Nephron progenitor cell (in vitro differentiated cells): ENCODE data around the gene PRPF6.

Source experiments
- DNase-seq: peaks from one replicate; pipeline ENCODE4 v3.0.0; 2021
- H3K27ac Mint-ChIP-seq: 2 replicates; pipeline ENCODE4 v1.8.0; 2021; ENCODE audit warnings: mild to moderate bottlenecking, moderate library complexity, mixed read lengths
- H3K27me3 Mint-ChIP-seq: 2 replicates; pipeline ENCODE4 v1.8.0; 2021; ENCODE audit warnings: mild to moderate bottlenecking, low read depth, mixed read lengths; ENCODE audit not compliant: poor library complexity
- H3K36me3 Mint-ChIP-seq: 2 replicates; pipeline ENCODE4 v1.8.0; 2021; ENCODE audit warnings: low read depth, mixed read lengths
- H3K4me1 Mint-ChIP-seq: 2 replicates; pipeline ENCODE4 v1.8.0; 2021; ENCODE audit warnings: mixed read lengths
- H3K4me3 Mint-ChIP-seq: 2 replicates; pipeline ENCODE4 v1.8.0; 2021; ENCODE audit warnings: mild to moderate bottlenecking, moderate library complexity, mixed read lengths
- H3K9me3 Mint-ChIP-seq: 2 replicates; pipeline ENCODE4 v1.8.0; 2021; ENCODE audit warnings: mild to moderate bottlenecking, moderate library complexity, mixed read lengths
- TF ChIP-seq, protein P1 (sequence below): fragments of 200-600 bp; sonication (generic); IDR thresholded peaks from 2 replicates; pipeline ENCODE4 v1.5.0; 2021; ENCODE audit warnings: antibody characterized with exemption

PRPF6 gene

DNA sequence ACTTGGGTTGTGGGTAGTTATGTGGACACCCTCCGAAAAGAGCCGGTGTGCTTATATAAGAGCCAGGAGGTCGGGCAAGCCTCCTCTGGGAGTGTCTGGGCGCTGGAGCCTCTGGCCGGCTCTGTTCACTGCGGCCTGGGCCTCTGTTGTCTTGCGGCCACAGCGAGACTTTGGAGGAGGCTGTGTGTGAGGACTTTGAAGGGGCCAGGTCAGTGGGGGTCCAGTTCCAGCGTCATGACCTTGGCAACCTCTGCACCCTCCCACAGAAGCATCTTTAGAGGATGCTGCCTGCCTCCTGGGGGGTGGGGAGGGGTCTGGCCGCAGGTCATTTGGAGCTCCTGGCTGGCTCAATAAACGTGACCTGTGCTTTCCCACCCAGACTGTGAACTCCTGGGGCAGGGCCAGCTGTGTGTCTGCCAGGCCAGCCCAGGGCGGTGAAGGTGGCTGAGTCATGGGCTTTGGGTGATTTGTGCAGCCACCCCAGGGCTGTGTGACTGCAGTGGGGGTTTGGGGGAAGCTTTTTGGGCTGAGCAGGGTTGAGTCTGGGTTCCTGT lies 83.3 kb downstream of the PRPF6 start:
- peaks cover 11% of the 10 kb centered on the region for H3K27me3 Mint-ChIP-seq
- no peak for DNase-seq
- H3K27ac Mint-ChIP-seq, result peak overlapping the region; percentile 57
- peaks cover 34% of the 10 kb centered on the region for H3K4me1 Mint-ChIP-seq
- H3K4me3 Mint-ChIP-seq, result peak overlapping the region; percentile 93
- no peaks in the 10 kb centered on the region for H3K36me3 Mint-ChIP-seq
- H3K9me3 Mint-ChIP-seq, result no peaks in the 10 kb centered on the region
- TF ChIP-seq, protein P1, sequence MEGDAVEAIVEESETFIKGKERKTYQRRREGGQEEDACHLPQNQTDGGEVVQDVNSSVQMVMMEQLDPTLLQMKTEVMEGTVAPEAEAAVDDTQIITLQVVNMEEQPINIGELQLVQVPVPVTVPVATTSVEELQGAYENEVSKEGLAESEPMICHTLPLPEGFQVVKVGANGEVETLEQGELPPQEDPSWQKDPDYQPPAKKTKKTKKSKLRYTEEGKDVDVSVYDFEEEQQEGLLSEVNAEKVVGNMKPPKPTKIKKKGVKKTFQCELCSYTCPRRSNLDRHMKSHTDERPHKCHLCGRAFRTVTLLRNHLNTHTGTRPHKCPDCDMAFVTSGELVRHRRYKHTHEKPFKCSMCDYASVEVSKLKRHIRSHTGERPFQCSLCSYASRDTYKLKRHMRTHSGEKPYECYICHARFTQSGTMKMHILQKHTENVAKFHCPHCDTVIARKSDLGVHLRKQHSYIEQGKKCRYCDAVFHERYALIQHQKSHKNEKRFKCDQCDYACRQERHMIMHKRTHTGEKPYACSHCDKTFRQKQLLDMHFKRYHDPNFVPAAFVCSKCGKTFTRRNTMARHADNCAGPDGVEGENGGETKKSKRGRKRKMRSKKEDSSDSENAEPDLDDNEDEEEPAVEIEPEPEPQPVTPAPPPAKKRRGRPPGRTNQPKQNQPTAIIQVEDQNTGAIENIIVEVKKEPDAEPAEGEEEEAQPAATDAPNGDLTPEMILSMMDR, result no peak

DNA sequence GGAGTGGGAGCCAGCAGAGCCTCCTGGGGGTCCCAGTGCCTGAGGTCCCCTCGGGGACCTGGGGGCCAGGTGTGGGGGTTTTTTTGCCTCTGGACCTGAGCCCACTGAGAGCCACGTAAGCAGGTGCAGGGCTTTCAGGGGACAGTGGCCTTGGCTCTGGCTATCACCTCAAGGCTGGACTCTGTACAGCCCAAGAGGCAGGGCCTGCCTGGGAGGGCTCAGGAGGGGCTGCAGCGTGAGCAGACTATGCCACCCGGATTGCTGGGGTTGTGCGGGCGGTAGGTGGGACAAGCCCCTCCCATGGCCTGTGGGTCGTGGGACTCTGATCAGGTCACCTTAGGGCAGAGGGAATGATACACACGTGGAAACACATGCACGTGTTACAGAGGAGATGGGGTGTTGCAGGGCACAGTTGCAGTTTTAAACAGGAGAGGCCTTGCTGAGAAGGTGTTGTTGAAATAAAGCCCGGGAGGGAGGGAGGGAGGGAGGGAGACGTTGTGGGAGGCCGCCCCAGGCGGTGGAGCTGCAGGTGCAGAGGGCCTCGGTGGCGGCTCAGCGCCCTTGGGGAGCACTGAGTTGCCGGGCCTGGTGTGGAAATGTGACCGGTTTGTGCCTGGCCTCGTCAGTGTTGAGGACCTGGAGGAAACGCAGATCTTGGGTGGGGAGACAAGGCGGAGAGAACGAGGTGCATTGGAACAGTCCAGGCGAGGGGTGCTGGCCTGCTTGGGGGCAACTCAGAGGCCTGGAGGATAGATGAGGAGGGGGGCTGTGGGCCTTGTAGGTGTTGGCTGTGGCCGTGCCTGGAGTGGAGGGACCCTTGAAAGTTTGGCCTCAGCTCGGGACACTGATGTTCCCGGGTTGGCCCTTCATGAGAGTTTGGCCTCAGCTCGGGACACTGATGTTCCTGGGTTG lies 84.4 kb downstream of the PRPF6 start:
- Mint-ChIP-seq H3K36me3 (no peaks in the 10 kb centered on the region), H3K27ac (no peak overlapping the region), H3K9me3 (no peaks in the 10 kb centered on the region), H3K4me1 (peaks cover 34% of the 10 kb centered on the region), H3K27me3 (no peaks in the 10 kb centered on the region), H3K4me3 (peak overlapping the region; percentile 12)
- TF ChIP-seq, protein P1, result no peak
- no peak for DNase-seq

DNA sequence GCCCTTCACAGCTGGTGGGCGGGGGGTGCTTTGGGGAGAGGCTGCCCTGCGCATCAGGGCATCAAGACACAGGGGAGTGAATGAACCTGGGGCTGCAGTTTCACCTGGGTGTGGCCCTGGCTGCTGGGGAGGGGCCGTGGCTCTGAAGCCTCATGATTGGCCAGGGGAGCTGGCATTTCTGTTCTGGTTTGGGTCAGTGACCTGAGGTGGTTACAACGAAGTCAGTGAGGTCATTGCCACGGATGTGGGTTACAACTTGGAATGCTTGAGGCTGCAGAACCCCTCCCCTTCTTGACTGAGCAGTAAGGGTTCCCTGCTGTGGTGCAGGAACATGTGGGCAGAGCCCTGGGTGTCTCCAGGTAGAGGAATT lies 85.0 kb downstream of the PRPF6 start:
- no peaks in the 10 kb centered on the region for H3K36me3 Mint-ChIP-seq
- no peaks in the 10 kb centered on the region for H3K27me3 Mint-ChIP-seq
- no peak overlapping the region for H3K4me3 Mint-ChIP-seq
- no peak for DNase-seq
- TF ChIP-seq, protein P1, result no peak
- H3K9me3 Mint-ChIP-seq, result no peaks in the 10 kb centered on the region
- no peak overlapping the region for H3K27ac Mint-ChIP-seq
- peaks cover 34% of the 10 kb centered on the region for H3K4me1 Mint-ChIP-seq

DNA sequence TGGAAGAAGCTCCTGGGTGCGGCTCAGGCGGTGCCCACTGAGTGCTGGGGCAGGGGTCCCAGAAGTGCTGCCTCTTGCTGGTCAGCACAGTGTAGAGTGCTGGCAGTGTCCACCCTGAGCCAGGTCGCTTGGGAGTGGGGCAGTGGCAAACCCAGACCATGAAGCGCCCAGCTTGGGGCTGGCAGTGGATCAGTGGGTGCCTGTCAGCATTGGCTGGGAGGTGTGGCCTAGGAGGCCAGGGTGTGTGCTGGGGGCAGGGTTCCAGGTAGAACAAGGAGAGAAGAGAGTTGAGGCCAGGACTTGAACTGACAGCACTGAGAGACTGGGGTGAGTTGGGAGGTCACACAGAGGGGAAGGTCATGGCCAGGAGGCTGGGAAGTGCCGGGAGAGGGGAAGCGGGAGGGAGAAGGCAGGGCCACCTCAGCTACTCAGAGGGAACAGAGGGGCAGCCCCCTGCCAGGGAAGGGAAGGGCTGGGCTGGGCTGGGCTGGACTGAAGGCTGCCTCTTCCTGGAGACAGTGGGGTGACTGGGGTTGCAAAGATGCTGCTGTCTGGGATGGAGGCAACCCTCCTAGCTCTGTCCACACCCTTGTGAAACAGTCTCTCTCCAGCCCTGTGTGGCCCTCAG lies 86.2 kb downstream of the PRPF6 start:
- Mint-ChIP-seq H3K36me3 (no peaks in the 10 kb centered on the region), H3K27ac (peak overlapping the region; percentile 24), H3K27me3 (no peaks in the 10 kb centered on the region), H3K4me1 (peaks cover 31% of the 10 kb centered on the region), H3K4me3 (no peak overlapping the region), H3K9me3 (no peaks in the 10 kb centered on the region)
- TF ChIP-seq, protein P1, result no peak
- DNase-seq, result no peak

DNA sequence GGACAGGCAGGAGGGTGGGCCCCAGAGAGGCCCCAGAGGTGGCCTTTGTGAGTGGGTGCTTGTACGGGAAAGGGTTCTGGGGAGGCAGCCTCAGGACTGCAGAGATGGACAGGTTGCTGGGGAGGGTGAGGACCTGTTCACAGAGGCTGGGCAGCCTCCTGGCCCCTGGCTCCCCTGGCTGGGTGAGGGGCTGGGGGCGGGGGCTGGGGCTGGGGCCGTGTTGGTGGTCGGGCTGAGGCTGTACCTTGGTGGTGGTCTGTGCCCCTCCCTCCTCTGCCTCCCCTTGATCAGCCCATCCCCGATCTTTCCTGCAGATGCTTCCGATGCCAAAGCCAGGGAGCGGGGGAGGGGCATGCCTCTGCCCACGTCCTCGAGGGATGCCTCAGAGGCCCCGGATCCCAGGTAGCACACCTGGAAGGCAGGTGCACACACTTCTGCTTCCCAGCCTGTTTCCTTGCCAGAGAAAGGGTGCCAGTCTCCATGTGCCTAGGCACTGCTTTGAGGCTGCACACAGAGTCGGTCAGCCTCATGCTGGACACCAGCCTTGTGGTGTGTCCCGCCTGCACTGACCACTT lies 86.9 kb downstream of the PRPF6 start:
- H3K4me3 Mint-ChIP-seq, result no peak overlapping the region
- H3K27ac Mint-ChIP-seq, result no peak overlapping the region
- H3K9me3 Mint-ChIP-seq, result no peaks in the 10 kb centered on the region
- H3K4me1 Mint-ChIP-seq, result peaks cover 26% of the 10 kb centered on the region
- no peaks in the 10 kb centered on the region for H3K27me3 Mint-ChIP-seq
- DNase-seq, result no peak
- no peaks in the 10 kb centered on the region for H3K36me3 Mint-ChIP-seq
- TF ChIP-seq, protein P1, result no peak
